ENCODE results near the gene UGGT1. TPM values are rescaled to one million over a fixed set of nuclear protein-coding genes. Genes with fewer than 3 reads are reported as not detected.
"Not testable (repeated sequence)": the region's sequence is repeated elsewhere in the genome, so short reads cannot be mapped to it uniquely, and the experiment has no call there.

The UGGT1 gene
- total RNA-seq, 1 experiment from 2014 or later = 110 TPM

DNA sequence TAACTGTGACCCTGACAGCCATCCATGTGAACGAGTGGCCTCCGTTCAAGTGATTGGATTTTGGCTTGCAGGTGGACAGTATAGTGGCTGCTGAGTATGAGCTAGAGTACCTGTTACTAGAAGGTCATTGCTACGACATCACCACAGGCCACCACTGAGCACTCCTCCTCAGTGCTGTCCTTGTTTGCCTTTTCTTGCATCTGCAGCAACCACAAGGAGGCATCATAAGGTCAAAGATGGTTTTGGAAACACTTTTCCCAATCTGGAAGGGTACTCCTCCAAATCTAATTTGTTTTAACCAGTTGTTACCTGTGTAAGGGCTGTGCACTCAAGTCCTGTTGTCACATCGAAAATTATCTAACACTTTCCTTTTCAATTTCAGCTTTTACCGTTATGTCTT lies 81.2 kb downstream of the UGGT1 start:
- no peak for DNase-seq (ENCODE audit: extremely low read depth, low read depth)

GRCh38 chr2:128174067-128174466 lies 83.1 kb downstream of the UGGT1 start:
- DNase-seq (ENCODE audit: extremely low read depth, low read depth) = not testable (repeated sequence)

DNA sequence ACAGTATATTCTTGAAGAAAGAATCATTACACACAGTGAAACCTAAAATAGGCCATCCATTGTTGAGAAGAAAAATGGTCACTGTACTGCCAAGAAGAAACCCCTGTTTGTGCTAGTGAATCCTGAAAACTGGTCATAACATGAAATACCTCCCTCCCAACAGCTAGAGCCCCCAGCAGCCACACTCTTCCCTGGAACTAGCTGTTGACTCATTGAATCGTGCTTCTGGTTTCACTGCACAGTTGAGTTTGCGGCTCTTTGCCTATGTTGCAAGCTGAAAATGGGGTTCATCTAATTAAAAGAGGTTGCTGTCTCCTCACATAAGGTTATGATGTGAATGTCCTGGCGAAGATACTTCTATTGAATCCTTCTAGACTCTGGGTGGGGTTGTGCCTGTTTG lies 86.3 kb downstream of the UGGT1 start:
- DNase-seq (ENCODE audit: extremely low read depth, low read depth) = no peak

DNA sequence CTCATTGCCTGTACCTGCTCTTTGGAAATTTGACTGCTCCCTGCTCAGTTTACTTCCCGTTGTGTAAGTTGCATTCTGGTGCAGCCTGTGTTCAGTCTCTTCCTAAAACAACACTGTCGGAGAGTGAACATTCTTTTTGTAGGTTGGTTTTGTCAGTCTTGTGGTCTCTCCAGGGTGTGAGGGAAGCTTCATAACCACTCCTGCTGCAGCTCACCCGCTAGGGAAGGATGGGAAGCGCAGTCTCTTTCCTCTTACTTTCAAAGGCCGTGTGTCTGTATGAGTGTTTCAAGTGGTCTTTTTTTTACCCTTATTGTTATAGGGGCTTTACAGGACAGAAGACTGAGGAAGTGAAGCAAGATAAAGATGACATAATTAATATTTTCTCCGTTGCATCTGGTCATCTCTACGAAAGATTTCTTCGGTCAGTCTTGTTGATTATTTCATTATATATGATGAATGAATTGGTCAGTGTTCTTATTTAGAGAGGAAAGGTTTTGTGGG lies 87.2 kb downstream of the UGGT1 start:
- DNase-seq (ENCODE audit: extremely low read depth, low read depth) = no peak

DNA sequence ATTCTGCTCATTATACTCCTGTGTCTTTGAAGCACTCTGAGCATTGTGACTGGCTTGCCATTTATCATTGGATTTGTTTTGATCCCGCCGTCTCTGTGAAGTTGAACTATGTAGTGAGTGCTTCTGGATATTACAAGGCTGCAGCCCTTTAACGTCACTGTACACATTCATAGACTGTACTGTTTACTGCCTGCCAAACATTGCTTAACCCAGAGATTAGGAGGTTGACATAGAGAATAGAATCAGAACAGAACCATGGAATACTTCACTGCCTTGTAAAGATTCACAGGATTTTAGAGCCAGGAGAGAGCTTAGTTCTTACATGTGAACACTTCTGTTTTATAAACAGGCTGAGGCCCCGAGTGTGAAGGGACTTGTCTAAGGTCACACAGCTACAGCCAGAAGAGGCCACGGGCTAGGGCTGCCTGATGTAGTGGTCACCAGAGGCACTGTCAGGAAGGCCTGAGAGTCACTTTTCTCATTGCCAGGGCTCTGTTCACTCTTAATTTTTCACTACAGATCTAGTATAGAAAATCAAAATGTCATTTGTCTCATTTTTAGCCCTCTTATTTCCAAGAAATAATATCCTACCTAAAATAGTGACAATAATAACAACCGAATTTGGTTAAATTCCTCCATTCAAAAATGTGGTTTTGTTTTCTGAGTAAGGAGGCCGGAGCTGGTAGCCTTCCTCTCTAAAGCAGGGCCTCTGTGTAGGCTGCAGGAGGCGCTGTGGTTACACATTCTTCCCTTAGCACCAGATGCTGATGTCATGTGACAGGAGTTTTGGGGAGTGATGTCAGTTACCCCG lies 87.9 kb downstream of the UGGT1 start:
- peak; percentile 76 for DNase-seq (ENCODE audit: extremely low read depth, low read depth)

DNA sequence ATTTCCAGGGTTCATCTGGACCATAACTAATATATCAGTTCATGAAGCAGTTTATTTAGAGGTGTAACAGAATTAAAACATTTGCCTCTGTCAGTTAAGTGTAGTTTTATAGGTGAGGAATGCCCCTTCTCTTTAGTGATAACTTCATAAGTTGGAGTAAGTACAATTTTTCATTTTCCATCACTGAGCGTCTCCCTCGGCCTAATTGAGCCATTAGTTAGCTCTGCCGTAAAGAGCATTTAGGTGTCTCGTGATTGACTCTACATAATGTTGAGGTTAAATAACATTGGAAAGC lies 88.4 kb downstream of the UGGT1 start:
- DNase-seq (ENCODE audit: extremely low read depth, low read depth) = no peak

DNA sequence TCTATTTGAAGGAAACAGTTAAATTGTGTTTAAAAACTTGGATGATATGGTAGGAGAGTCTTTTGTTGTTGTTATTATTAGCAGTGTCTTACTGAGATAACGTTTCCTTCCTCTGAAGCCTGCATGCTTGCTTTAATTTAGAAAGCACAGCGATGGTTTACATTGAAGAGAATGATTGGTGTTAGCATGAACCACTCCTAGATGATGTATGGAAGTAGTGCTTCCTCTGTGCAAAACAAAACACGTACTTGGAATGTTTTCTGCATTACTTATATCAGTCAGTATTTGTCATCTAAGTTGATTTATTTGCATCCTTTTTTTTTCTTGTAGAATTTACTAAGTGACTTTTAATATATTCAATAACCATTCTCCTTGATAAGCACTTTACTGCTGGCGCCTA lies 89.0 kb downstream of the UGGT1 start:
- no peak for DNase-seq (ENCODE audit: extremely low read depth, low read depth)

DNA sequence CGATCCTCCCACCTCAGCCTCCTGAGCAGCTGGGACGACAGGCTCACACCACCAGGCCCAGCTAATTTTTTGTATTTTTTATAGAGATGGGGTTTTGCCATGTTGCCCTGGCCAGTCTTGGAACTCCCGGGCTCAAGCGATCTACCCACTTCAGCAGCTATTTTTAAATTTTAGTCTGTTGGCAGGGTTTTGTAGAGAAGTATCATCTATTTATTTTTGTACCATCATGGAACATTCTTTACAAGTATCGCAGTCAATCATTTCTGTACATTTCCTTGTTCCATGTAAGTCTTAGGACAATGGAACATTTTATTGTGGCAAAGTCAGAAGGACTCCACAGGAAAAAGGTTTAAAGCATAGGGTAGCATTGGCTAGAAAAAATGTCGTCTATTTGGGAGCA lies 94.6 kb downstream of the UGGT1 start:
- no peak for DNase-seq (ENCODE audit: extremely low read depth, low read depth)

DNA sequence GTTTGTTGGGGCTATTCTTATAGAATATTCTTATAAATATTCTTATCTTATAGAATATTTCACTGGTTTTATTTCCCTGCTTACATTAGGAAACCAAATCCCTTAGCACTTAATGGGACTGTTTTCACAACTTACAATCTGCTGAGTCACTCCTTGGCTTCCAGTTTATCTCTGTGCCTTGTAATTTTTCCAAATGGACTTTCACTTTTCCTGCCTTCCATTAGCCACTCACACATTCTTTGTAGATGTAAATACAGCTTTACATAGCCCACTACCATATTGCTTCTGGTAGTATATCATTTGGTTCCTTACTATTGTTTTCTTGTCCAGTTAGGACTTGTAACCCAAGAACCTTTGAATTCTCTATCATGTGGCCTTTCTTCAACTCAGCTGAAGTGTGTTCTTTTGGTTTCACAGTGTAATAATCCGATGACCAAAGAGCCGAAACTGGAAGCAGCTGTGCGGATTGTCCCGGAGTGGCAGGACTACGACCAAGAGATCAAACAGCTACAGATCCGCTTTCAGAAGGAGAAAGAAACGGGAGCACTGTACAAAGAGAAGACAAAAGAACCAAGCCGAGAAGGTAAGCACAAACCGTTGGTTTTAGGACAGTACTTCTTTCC lies 96.1 kb downstream of the UGGT1 start:
- peak; percentile 64 for DNase-seq (ENCODE audit: extremely low read depth, low read depth)

- DNase-seq (ENCODE audit: extremely low read depth, low read depth) = no peak
These were observed 104.5 kb downstream of the UGGT1 start for GRCh38 chr2:128195435-128195984.

DNA sequence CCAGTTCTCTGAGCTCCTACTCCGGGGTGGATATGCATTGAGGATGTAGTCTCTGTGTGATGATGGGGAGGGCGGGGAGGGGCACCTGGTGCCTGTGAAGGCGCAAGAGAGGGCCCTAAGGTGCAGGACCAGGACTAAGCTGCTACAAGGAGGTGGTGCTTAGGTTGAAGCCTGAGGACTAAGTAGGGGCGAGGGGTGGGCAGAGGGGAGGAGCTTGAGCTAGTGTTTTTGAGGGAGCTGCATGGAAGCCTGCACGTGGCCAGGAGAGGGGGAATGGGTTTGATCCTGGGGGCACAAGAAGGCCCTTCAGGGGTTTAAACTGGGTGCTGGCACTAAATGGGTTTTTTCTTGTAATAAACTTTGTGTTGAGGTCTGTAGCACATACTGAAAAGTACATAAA lies 105.0 kb downstream of the UGGT1 start:
- DNase-seq (ENCODE audit: extremely low read depth, low read depth) = no peak

DNA sequence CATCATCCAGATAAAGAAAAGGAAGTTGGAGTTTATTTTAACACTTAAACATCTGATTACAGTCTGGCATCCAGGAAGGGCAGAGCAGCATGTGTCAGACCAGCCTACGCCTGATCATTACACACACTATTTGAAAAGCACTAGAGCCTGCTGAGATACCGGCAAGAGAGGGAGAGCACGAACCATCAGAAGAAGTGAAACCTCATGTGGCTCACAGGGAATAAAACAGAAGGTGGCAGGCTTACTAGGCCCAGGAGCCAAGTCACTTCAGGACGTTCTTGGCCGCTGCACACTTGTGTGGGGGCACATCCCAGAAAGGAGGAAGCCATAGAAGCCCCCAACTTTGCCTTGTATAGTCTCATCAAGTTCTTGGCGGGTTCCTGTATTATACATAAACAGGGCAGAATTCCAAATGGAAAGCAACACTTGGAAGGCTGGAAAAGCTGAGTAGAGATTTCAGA lies 105.5 kb downstream of the UGGT1 start:
- no peak for DNase-seq (ENCODE audit: extremely low read depth, low read depth)

DNA sequence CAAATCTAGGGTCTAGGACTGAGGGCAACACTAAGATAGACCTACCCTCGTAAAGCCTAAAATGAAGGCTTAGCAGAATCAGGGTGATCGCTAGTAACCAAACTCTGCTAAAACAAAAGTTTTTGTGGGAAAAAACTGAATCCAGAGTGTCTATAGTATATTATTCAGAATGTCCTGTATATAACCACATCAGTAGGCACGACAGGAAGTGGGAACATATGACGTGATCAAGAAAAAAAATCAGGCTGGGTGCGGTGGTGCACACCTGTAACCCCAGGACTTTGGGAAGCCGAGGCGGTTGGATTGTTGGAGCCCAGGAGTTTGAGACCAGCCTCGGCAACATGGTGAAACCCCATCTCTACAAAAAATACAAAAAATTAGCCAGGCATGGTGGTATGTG lies 106.1 kb downstream of the UGGT1 start:
- no peak for DNase-seq (ENCODE audit: extremely low read depth, low read depth)

DNA sequence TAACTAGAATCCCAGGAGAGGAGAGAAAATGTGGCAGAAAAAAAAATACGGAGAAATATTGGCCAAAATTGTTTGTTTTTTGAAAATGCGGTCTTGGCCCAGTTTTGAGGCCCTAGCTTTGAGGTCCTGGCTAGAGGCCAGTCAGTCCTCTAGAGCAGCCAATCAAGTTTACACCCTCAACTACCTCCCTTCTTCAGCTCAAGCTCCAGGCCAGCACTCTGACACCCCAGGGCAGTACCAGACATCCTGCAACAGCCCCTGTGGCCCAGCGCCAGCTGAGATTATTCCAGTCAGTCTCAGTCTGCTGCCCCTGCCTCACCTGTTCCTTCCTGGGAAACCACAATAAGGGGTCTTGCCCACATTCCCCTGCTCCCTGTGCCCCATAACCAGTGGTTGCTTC lies 107.7 kb downstream of the UGGT1 start:
- no peak for DNase-seq (ENCODE audit: extremely low read depth, low read depth)

DNA sequence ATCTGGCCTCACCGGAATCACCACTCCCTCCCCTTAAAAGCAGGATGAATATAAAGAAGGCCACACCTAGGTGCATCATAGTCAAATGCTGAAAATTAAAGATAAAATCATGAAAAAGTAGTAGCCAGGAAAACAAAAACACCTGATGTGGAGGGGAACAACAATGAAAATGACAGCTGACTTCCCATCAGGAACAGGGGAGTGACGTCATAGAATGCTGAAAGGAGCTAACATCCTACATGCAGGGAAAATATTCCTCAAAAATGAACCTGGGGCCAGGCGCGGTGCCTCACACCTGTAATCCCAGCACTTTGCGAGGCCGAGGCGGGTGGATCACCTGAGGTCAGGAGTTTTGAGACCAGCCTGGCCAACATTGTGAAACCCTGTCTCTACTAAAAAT lies 108.1 kb downstream of the UGGT1 start:
- no peak for DNase-seq (ENCODE audit: extremely low read depth, low read depth)

DNA sequence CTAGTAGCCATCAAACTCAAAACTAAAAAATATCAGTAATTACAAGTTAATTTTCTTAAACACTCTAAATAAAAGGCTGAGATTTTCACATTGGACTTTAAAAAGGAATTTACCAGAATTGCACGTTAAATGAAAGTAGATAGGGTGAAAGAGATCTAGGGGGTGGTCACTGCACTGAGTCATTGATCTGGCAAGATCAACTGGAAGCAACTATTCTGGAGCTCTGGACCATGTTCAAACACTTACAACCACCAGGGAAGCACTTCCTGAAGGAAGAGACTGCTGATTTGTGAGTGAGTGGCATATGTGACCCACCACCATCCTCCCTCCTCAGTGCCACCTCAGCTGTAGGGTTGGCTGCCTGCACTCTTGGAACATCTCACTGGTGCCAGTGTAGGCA lies 111.8 kb downstream of the UGGT1 start:
- DNase-seq (ENCODE audit: extremely low read depth, low read depth) = no peak

GRCh38 chr2:128206245-128206644 lies 115.2 kb downstream of the UGGT1 start:
- no peak for DNase-seq (ENCODE audit: extremely low read depth, low read depth)

GRCh38 chr2:128208023-128208422 lies 117.0 kb downstream of the UGGT1 start:
- DNase-seq (ENCODE audit: extremely low read depth, low read depth) = no peak

DNA sequence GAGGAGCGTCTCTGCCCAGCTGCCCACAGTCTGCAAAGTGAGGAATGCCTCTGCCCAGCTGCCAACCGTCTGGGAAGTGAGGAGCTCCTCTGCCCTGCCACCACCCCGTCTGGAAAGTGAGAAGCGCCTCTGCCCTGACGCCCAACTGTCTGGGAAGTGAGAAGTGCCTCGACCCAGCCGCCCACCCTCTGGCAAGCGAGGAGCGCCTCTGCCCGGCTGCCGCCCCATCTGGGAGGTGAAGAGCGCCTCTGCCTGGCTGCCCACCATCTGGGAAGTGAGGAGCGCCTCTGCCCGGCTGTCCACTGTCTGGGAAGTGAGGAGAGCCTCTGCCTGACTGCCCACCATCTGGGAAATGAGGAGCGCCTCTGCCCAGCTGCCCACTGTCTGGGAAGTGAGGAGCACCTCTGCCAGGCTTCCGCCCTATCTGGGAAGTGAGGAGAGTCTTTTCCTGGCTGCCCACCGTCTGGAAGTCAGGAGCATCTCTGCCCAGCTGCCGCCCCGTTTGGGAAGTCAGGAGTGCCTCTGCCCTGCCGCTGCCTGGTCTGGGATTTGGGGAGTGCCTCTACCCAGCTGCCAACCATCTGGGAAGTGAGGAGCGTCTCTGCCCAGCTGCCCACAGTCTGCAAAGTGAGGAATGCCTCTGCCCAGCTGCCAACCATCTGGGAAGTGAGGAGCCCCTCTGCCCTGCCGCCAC lies 117.8 kb downstream of the UGGT1 start:
- DNase-seq (ENCODE audit: extremely low read depth, low read depth) = not testable (repeated sequence)

- DNase-seq (ENCODE audit: extremely low read depth, low read depth) = no peak
These were observed 123.3 kb downstream of the UGGT1 start for GRCh38 chr2:128214251-128214650.

GRCh38 chr2:128214866-128215460 lies 124.0 kb downstream of the UGGT1 start:
- DNase-seq (ENCODE audit: extremely low read depth, low read depth) = no peak
